Measurements from ENCODE around the gene VAV1.

Gene VAV1, protein sequence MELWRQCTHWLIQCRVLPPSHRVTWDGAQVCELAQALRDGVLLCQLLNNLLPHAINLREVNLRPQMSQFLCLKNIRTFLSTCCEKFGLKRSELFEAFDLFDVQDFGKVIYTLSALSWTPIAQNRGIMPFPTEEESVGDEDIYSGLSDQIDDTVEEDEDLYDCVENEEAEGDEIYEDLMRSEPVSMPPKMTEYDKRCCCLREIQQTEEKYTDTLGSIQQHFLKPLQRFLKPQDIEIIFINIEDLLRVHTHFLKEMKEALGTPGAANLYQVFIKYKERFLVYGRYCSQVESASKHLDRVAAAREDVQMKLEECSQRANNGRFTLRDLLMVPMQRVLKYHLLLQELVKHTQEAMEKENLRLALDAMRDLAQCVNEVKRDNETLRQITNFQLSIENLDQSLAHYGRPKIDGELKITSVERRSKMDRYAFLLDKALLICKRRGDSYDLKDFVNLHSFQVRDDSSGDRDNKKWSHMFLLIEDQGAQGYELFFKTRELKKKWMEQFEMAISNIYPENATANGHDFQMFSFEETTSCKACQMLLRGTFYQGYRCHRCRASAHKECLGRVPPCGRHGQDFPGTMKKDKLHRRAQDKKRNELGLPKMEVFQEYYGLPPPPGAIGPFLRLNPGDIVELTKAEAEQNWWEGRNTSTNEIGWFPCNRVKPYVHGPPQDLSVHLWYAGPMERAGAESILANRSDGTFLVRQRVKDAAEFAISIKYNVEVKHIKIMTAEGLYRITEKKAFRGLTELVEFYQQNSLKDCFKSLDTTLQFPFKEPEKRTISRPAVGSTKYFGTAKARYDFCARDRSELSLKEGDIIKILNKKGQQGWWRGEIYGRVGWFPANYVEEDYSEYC

DNA sequence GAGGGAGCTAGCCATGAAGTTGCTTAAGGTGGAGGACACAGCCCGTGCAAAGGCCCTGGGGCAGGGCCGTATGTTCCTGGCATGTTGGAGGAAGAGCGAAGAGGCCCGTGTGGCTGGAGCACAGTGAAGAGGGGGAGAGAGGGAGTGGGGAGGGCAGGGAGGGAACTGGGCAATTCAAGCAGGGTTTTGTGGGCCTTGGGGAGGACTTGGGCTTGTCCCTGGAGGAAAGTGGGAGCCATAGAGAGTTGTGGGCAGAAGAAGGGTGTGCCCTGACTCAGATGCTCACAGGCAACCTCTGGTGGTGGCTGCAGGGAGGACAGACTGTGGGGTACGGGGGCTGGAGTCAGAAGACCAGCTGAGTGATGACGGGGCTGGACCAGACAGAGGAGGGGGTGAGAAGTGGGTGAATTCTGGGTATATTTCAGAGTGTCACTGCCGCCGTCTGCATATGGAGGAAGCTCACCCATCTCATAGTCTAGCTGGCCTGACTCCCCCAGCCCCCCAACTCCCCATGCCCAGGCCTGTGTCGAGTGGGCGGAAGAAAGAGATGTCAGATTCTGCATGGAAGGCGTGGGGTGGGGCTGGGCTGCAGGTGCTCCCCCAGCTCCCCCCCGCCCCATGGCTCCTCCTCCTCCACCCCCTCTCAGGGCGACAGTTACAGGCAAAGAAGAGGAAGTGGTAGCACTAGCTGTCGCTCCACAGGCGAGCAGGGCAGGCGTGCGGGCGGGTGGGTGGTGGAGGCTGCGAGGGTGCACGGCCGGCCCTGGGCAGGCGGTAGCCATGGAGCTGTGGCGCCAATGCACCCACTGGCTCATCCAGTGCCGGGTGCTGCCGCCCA is at the start of gene VAV1:
Gene VAV1 (plus strand): TSS at position 681 of the 838 bp plus-strand sequence. CDS start 100 bp downstream, at position 781.
- Histone ChIP-seq H3K4me1 (ENCODE audit: control insufficient read depth in 1 of 2, insufficient read depth in 2 of 2, low read length in 2 of 2) (peaks cover 0 to 6% of the 10 kb centered on the region in 2 donors), H3K27me3 (ENCODE audit: low read depth, low read length) (no peaks in the 10 kb centered on the region), H3K36me3 (ENCODE audit: control insufficient read depth in 1 of 2, insufficient read depth in 2 of 2, low read length in 2 of 2) (no peaks in the 10 kb centered on the region), H3K4me3 (ENCODE audit: low read depth in 1 of 2, low read length in 2 of 2) (peak within 1 kb of the TSS; percentile 50 to 53), H3K9me3 (ENCODE audit: control insufficient read depth in 1 of 2, low read length in 2 of 2) (no peaks in the 10 kb centered on the region), H3K27ac (ENCODE audit: low read length) (no peak within 1 kb of the TSS)

DNA sequence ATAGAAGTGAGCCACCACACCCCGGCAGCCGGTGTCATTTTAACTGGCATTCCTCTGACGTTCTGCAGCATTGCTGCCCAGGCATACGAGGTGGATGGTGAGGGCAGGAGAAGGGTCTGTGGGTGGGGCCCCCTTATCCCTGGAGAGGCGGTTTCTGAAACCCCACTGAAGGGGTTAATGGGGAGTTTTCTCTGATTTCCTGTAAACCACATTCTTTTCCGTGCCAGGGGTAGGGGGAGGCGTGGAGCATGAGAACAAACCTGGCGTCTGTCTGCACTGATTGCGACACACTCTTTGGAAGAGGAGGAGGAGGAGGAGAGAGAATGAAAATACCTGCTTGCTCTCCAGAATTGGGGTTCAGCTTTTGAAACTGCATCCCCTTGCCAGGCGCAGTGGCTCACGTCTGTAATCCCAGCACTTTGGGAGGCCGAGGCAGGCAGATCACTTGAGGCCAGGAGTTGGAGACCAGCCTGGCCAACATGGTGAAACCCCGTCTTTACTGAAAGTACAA is 49.3 kb upstream of the VAV1 start:
- no peak overlapping the region for H3K4me3 ChIP-seq (ENCODE audit: low read depth in 1 of 2, low read length in 2 of 2)

DNA sequence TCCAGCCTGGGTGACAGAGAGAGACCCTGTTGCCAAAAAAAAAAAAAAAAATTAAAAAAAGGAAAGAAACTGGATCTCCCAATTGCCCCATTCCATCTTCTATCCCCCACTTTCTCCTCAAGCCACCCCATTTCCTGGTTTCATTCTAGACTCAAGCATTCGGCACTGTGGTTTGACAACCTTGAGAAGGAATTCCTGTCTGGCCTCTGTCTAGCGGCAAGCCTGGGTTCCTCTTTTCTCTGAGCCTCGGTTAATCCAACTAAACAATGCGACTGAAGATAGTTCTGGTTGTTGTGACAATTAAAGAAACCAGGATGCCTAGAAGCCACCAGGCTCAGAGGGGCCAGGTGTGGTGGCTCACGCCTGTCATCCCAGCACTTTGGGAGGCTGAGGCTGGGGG is 48.8 kb upstream of the VAV1 start:
- H3K4me3 ChIP-seq (ENCODE audit: low read depth in 1 of 2, low read length in 2 of 2), result no peak overlapping the region

More for the DNA sequence above, 49.3 kb upstream of the VAV1 start:
- Histone ChIP-seq H3K9me3 (ENCODE audit: control insufficient read depth in 1 of 2, low read length in 2 of 2) (no peaks in the 10 kb centered on the region), H3K36me3 (ENCODE audit: control insufficient read depth in 1 of 2, insufficient read depth in 2 of 2, low read length in 2 of 2) (peaks cover 0 to 3% of the 10 kb centered on the region in 2 donors), H3K4me1 (ENCODE audit: control insufficient read depth in 1 of 2, insufficient read depth in 2 of 2, low read length in 2 of 2) (peaks cover 0 to 6% of the 10 kb centered on the region in 2 donors), H3K27me3 (ENCODE audit: low read depth, low read length) (no peaks in the 10 kb centered on the region), H3K27ac (ENCODE audit: low read length) (no peak overlapping the region)

DNA sequence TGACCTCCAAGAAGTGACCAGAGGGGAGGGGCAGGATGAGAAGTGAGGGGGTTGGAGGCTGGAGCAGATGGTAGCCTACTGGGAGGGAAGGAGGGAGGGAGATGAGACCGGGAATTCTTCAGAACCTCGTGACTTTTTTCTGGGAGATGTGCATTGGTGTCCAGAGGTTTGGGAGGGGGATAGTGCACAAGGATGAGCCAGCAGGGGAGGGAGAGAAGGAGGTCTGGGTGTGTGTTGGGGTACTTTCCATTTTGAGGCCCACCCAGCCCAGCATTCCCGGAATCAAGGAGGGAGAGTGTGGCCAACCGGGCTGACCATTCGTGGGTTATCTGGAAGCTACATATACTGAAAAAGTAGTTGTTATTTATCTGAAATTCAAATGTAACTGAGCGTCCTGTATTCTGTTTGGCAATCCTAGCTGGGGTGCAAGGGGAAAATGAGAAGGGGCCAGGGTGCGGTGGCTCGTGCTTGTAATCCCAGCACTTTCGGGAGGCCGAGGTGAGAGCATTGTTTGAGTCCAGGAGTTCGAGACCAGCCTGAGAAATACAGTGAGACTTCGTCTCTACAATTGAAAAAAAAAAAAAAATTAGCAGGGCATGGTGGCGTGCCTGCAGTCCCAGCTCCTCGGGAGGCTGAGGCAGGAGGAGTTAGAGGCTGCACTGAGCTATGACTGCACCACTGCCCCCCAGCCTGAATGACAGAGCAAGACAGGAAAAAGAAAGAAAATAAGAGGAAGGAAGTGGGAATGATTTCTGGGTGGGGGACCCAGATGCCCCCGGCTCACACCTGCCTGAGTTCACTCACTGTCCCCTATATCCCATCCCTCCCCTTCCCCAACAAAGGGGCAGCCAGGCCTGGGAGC is 47.6 kb upstream of the VAV1 start:
- H3K27me3 ChIP-seq (ENCODE audit: low read depth, low read length), result no peaks in the 10 kb centered on the region
- no peak overlapping the region for H3K27ac ChIP-seq (ENCODE audit: low read length)
- peaks cover 0 to 4% of the 10 kb centered on the region in 2 donors for H3K36me3 ChIP-seq (ENCODE audit: control insufficient read depth in 1 of 2, insufficient read depth in 2 of 2, low read length in 2 of 2)
- no peaks in the 10 kb centered on the region for H3K9me3 ChIP-seq (ENCODE audit: control insufficient read depth in 1 of 2, low read length in 2 of 2)
- no peak overlapping the region for H3K4me3 ChIP-seq (ENCODE audit: low read depth in 1 of 2, low read length in 2 of 2)
- peaks cover 0 to 13% of the 10 kb centered on the region in 2 donors for H3K4me1 ChIP-seq (ENCODE audit: control insufficient read depth in 1 of 2, insufficient read depth in 2 of 2, low read length in 2 of 2)

More for the DNA sequence above, 48.8 kb upstream of the VAV1 start:
- Histone ChIP-seq H3K4me1 (ENCODE audit: control insufficient read depth in 1 of 2, insufficient read depth in 2 of 2, low read length in 2 of 2) (peaks cover 0 to 11% of the 10 kb centered on the region in 2 donors), H3K9me3 (ENCODE audit: control insufficient read depth in 1 of 2, low read length in 2 of 2) (no peaks in the 10 kb centered on the region), H3K27ac (ENCODE audit: low read length) (no peak overlapping the region), H3K36me3 (ENCODE audit: control insufficient read depth in 1 of 2, insufficient read depth in 2 of 2, low read length in 2 of 2) (no peaks in the 10 kb centered on the region), H3K27me3 (ENCODE audit: low read depth, low read length) (no peaks in the 10 kb centered on the region)

DNA sequence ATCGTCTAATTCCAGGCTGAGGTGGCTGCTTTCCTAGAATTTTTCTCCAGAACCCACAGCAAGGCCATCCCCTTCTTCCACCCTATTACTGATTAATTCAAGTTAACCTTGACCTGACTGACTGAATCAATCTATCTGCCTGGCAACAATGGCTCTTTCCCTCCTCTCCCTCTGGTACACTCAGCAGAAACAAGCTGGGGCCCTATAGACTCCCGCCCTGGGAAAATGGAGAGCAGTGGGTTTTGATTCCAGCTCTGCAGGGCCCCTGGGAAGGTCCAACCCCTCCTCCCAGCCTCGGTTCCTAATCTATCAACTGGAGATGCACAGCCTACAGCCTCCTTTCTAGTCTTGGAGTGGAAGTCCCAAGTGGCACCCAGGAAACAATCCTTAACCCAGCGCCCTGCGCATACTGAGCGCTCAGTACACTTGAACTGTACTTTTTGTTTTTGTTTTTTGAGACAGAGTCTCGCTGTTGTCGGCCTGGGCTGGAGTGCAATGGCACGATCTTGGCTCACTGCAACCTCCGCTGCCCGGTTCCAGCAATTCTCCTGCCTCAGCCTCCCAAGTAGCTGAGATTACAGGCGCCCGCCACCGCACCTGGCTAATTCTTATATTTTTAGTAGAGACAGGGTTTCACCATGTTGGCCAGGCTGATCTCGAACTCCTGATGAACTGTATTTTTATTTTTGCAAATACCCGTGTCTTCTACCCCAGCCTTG is 46.8 kb upstream of the VAV1 start:
- Histone ChIP-seq H3K9me3 (ENCODE audit: control insufficient read depth in 1 of 2, low read length in 2 of 2) (no peaks in the 10 kb centered on the region), H3K27me3 (ENCODE audit: low read depth, low read length) (no peaks in the 10 kb centered on the region), H3K4me3 (ENCODE audit: low read depth in 1 of 2, low read length in 2 of 2) (no peak overlapping the region), H3K36me3 (ENCODE audit: control insufficient read depth in 1 of 2, insufficient read depth in 2 of 2, low read length in 2 of 2) (peaks cover 0 to 6% of the 10 kb centered on the region in 2 donors), H3K27ac (ENCODE audit: low read length) (no peak overlapping the region), H3K4me1 (ENCODE audit: control insufficient read depth in 1 of 2, insufficient read depth in 2 of 2, low read length in 2 of 2) (peaks cover 0 to 13% of the 10 kb centered on the region in 2 donors)

DNA sequence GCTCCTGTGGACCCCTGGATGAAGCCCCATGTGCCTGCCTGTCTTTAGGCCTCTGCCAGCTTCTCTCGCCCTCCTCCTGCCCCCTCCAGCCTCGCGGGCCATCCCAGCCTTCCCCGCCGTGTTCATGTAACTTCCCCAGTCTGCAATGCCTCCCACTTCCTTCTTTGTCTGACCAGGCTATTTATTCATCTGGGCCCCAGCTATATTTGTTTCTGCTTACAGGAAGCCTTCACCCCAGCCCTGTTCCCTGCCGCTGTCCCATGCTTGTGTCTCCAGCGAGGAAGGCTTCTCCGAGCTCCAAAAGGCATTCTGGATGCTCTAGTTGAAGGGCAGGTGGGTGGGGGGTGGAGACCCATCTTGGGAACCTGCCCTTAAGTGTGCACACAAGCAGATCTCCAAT is 44.2 kb upstream of the VAV1 start:
- H3K4me1 ChIP-seq (ENCODE audit: control insufficient read depth in 1 of 2, insufficient read depth in 2 of 2, low read length in 2 of 2), result peaks cover 0 to 13% of the 10 kb centered on the region in 2 donors
- H3K27ac ChIP-seq (ENCODE audit: low read length), result no peak overlapping the region
- H3K36me3 ChIP-seq (ENCODE audit: control insufficient read depth in 1 of 2, insufficient read depth in 2 of 2, low read length in 2 of 2), result peaks cover 7 to 30% of the 10 kb centered on the region in 2 donors
- no peak overlapping the region for H3K4me3 ChIP-seq (ENCODE audit: low read depth in 1 of 2, low read length in 2 of 2)
- H3K27me3 ChIP-seq (ENCODE audit: low read depth, low read length), result no peaks in the 10 kb centered on the region
- no peaks in the 10 kb centered on the region for H3K9me3 ChIP-seq (ENCODE audit: control insufficient read depth in 1 of 2, low read length in 2 of 2)

DNA sequence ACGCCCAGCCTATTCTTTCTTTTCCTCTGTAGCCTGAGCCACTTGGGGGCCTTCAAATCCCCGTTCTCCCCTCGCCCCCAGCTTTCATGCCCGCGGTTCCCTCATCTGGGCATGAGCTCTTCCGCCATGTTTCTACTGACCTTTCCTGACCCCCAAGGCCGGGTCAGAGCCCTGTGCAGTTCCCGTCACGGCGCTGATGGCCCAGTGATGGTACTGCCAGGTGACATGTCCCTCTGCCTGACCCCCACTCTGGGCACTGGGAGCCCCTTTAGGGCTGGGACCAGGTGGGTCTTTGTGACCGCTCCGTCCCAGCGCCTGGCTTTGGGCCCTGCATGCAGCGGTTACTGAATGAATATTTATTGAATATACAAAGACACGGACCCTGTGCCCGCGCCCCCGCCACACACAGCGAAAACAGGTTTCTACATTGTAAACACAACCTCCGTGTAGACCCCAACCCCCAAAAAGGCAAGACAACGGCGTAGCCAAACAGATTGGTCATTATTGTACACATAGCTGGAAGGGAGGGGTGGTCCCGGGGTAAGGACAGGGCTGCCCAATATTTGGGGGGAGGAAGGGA is 42.8 kb upstream of the VAV1 start:
- Histone ChIP-seq H3K4me1 (ENCODE audit: control insufficient read depth in 1 of 2, insufficient read depth in 2 of 2, low read length in 2 of 2) (peaks cover 0 to 13% of the 10 kb centered on the region in 2 donors), H3K27me3 (ENCODE audit: low read depth, low read length) (no peaks in the 10 kb centered on the region), H3K4me3 (ENCODE audit: low read depth in 1 of 2, low read length in 2 of 2) (peak overlapping the region in 1 of 2 donors; percentile 30), H3K9me3 (ENCODE audit: control insufficient read depth in 1 of 2, low read length in 2 of 2) (no peaks in the 10 kb centered on the region), H3K36me3 (ENCODE audit: control insufficient read depth in 1 of 2, insufficient read depth in 2 of 2, low read length in 2 of 2) (peaks cover 7 to 37% of the 10 kb centered on the region in 2 donors), H3K27ac (ENCODE audit: low read length) (peak overlapping the region; percentile 60)

DNA sequence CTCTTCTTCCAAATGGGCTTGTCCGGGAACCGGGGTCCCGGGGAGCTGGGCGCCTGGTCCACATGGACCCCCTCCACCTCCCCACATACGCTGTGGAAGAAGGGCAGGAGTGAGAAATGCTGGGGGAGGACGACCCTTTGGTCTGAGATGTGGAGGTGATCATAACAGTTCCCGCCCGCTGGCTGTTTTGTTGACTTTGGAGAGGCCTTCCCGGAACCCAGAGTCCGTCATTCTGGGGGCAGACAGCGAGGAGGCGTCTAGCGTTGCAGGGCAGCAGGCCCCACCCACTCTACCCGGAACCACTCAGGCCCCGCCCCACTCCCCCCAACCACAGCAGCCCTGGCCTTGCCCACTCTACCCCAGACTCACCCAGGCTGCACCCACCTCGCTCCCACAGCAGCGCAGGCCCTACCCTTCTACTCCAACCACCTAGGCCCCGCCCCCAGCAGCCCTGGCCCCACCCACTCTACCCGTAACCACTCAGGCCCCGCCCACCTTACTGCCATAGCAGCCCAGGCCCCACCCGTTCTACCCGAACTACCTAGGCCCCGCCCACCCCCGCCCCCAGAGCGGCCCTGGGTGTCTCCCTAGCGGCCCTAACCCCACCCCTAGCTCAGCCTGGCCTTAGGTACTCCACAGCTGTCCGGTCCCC is 42.2 kb upstream of the VAV1 start:
- peak overlapping the region in 1 of 2 donors; percentile 30 for H3K4me3 ChIP-seq (ENCODE audit: low read depth in 1 of 2, low read length in 2 of 2)
- peaks cover 7 to 37% of the 10 kb centered on the region in 2 donors for H3K36me3 ChIP-seq (ENCODE audit: control insufficient read depth in 1 of 2, insufficient read depth in 2 of 2, low read length in 2 of 2)
- H3K4me1 ChIP-seq (ENCODE audit: control insufficient read depth in 1 of 2, insufficient read depth in 2 of 2, low read length in 2 of 2), result peaks cover 0 to 13% of the 10 kb centered on the region in 2 donors
- peak overlapping the region; percentile 60 for H3K27ac ChIP-seq (ENCODE audit: low read length)
- H3K9me3 ChIP-seq (ENCODE audit: control insufficient read depth in 1 of 2, low read length in 2 of 2), result no peaks in the 10 kb centered on the region
- no peaks in the 10 kb centered on the region for H3K27me3 ChIP-seq (ENCODE audit: low read depth, low read length)

DNA sequence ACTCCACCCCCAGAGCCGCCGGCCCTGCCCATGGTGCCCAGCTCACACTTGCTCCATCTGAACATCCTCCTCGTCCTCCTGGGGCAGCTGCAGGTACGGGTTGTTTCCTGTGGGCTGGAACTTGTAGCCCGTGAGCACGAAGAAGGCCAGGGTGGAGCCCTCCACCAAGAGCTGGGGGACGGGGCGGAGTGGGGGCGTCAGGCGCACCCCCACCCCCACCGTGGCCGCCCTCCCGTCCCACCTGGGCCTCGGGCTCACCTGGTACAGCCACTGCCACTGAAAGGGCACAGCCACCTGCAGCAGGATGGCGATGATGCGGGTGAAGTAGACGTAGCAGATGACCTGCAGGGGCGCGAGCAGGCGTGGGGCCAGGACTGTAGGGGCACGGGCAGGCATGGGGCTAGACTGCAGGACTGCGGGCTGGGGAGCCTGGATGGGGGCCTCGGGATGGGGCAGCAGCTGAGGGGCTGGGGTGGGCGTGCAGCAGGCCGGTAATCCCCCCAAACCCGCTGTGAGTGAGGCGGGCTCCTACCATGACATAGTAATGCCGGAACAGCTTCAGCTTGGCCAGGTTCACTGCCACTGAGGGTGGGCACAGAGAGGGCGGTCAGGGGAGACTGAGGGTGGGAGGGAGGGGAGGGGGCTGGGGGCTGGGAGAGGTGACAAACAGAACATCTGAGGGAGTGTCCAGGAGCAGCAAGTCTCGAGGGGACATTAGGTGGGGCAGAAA is 41.4 kb upstream of the VAV1 start:
- H3K27ac ChIP-seq (ENCODE audit: low read length), result no peak overlapping the region
- H3K27me3 ChIP-seq (ENCODE audit: low read depth, low read length), result no peaks in the 10 kb centered on the region
- H3K4me1 ChIP-seq (ENCODE audit: control insufficient read depth in 1 of 2, insufficient read depth in 2 of 2, low read length in 2 of 2), result peaks cover 0 to 21% of the 10 kb centered on the region in 2 donors
- no peaks in the 10 kb centered on the region for H3K9me3 ChIP-seq (ENCODE audit: control insufficient read depth in 1 of 2, low read length in 2 of 2)
- peaks cover 7 to 37% of the 10 kb centered on the region in 2 donors for H3K36me3 ChIP-seq (ENCODE audit: control insufficient read depth in 1 of 2, insufficient read depth in 2 of 2, low read length in 2 of 2)
- no peak overlapping the region for H3K4me3 ChIP-seq (ENCODE audit: low read depth in 1 of 2, low read length in 2 of 2)
